Vagina (tissue), 2 donors: ENCODE data around the gene CIB2. TPM values are rescaled to one million over a fixed set of nuclear protein-coding genes. Genes with fewer than 3 reads are reported as not detected.

Source experiments
- DNase-seq, 2 donors: peaks; one replicate each; pipeline ENCODE4 v3.0.0-alpha.2; 2017; ENCODE audit errors: extremely low spot score in 2 of 2
- H3K27ac ChIP-seq: fragments of 200-600 bp; sonication (generic); one replicate; pipeline ENCODE4 v1.5.1; 2019
- H3K27me3 ChIP-seq: fragments of 200-600 bp; sonication (generic); one replicate; pipeline ENCODE4 v1.5.1; 2019
- H3K36me3 ChIP-seq, 2 donors: fragments of 200-600 bp; sonication (generic); one replicate each; pipeline ENCODE4 v1.5.1; 2017 to 2019
- H3K4me1 ChIP-seq: fragments of 200-600 bp; sonication (generic); one replicate; pipeline ENCODE4 v1.5.1; 2019
- H3K4me3 ChIP-seq, 2 donors: fragments of 200-600 bp; sonication (generic); 1 replicate in 1 of 2; 2 replicates in 1 of 2; pipeline ENCODE4 v1.5.1; 2016 to 2019
- H3K9me3 ChIP-seq: fragments of 200-600 bp; sonication (generic); one replicate; pipeline ENCODE4 v1.5.1; 2019
- POLR2A ChIP-seq, 2 donors: fragments of 450-650 bp; IDR thresholded peaks; one replicate each; pipeline ENCODE4 v1.6.1; 2017; ENCODE audit warnings: antibody characterized with exemption in 2 of 2, mild to moderate bottlenecking in 2 of 2, moderate library complexity in 2 of 2
- POLR2AphosphoS5 ChIP-seq, 2 donors: sonication (generic); formaldehyde crosslinking; IDR thresholded peaks; one replicate each; pipeline ENCODE4 v1.9.0; 2017; ENCODE audit warnings: antibody characterized with exemption in 2 of 2, mild to moderate bottlenecking in 2 of 2, low read depth in 1 of 2; ENCODE audit not compliant: insufficient read depth in 1 of 2
- intact Hi-C: fragments of 100-400 bp; cut with DNase I; formaldehyde crosslinking; loops from one replicate; pipeline ENCODE4 v1.15.1; 2023
- total RNA-seq: library from RNA; depleted of rRNA; stranded (reverse); fragments of >200 nt; gene quantifications from one replicate; pipeline ENCODE4 v1.2.3, GENCODE V29; 2016
- TF ChIP-seq, protein P1 (sequence below), 3 experiments: fragments of 450-650 bp in 2 of 3; fragments of 200-600 bp in 1 of 3; sonication (generic) in 1 of 3; IDR thresholded peaks; one replicate each; pipeline ENCODE4 v1.5.1; 2017 to 2019; ENCODE audit warnings: antibody characterized with exemption in 3 of 3, mild to moderate bottlenecking in 2 of 3, moderate library complexity in 2 of 3

Gene CIB2
- total RNA-seq, 1 donor from 2014 or later: 13.0 TPM

DNA sequence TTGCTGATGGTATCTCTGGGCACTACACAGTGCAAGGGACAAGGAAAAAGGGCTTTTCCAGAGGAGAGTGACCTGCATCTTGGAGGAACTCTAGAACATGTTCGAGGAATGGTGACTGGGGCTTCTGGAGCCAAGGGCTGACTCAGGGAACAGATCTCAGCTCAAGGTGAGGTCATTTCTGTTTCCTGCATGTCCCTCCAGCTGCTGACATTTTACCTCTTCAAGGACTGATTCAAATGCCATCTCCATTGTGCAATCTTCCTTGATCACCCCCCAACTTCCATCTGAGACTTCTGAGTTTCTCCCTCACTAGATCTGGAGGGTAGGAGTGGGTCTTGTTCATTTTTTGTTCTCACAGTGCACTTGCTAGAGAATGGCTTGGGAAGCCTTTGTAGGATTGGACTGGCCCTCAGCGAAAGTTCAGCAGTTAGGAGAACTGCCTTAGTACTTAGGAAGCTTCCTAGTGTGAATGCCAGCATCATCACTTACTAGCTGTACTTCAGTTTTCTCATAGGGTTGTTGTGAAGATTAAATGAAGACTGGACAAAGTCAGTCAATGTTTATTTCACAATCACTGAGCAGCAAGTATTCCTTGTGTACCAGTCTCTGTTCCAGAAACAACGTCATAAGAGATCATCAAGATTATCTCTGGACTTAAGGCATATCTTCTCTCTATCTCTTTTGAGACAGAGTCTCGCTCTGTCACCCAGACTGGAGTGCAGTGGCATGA, 15.3 kb upstream of the CIB2 start:
- Histone ChIP-seq H3K36me3 (no peaks in the 10 kb centered on the region), H3K27me3 (no peaks in the 10 kb centered on the region), H3K9me3 (no peaks in the 10 kb centered on the region), H3K4me1 (peaks cover 29% of the 10 kb centered on the region), H3K27ac (no peak overlapping the region), H3K4me3 (no peak overlapping the region)
- TF ChIP-seq POLR2AphosphoS5 (IDR thresholded peaks at IDR 0.05; ENCODE audit: insufficient read depth in 1 of 2, low read depth in 1 of 2) (no peak), POLR2A (IDR thresholded peaks at IDR 0.05) (no peak)
- TF ChIP-seq, protein P1, sequence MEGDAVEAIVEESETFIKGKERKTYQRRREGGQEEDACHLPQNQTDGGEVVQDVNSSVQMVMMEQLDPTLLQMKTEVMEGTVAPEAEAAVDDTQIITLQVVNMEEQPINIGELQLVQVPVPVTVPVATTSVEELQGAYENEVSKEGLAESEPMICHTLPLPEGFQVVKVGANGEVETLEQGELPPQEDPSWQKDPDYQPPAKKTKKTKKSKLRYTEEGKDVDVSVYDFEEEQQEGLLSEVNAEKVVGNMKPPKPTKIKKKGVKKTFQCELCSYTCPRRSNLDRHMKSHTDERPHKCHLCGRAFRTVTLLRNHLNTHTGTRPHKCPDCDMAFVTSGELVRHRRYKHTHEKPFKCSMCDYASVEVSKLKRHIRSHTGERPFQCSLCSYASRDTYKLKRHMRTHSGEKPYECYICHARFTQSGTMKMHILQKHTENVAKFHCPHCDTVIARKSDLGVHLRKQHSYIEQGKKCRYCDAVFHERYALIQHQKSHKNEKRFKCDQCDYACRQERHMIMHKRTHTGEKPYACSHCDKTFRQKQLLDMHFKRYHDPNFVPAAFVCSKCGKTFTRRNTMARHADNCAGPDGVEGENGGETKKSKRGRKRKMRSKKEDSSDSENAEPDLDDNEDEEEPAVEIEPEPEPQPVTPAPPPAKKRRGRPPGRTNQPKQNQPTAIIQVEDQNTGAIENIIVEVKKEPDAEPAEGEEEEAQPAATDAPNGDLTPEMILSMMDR (IDR thresholded peaks at IDR 0.05): no peak
- intact Hi-C loops: no loop called here
- DNase-seq: no peak

- intact Hi-C loops: no loop called here
- TF ChIP-seq POLR2A (IDR thresholded peaks at IDR 0.05) (no peak), POLR2AphosphoS5 (IDR thresholded peaks at IDR 0.05; ENCODE audit: insufficient read depth in 1 of 2, low read depth in 1 of 2) (no peak)
- TF ChIP-seq, protein P1 (IDR thresholded peaks at IDR 0.05): no peak
- no peaks in the 10 kb centered on the region for H3K9me3 ChIP-seq
- no peak overlapping the region for H3K27ac ChIP-seq
- no peak for DNase-seq
- no peaks in the 10 kb centered on the region for H3K36me3 ChIP-seq
- no peaks in the 10 kb centered on the region for H3K27me3 ChIP-seq
- no peak overlapping the region for H3K4me3 ChIP-seq
- no peaks in the 10 kb centered on the region for H3K4me1 ChIP-seq
Measured at GRCh38 chr15:78142332-78142731, 11.1 kb upstream of the CIB2 start.

DNA sequence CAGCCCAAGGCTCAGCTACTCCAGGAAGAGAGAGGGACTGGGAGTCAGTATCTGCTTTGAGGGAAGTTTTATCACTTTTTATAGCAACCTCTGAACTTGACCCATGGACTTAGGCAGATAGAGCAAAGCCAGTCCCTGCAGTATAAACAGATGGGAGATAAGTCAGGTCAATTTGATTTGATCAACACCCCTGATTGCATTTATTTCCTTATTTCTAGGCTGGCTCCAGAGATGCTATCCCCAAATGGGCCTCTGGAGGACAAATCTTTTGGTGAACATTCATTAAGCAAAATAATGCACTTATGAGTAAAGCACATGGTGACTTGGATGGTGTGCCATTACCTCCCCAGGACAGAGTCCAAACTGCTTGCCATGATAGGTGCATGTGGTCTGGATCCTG, 9.0 kb upstream of the CIB2 start:
- Histone ChIP-seq H3K4me3 (no peak overlapping the region), H3K27me3 (no peaks in the 10 kb centered on the region), H3K27ac (no peak overlapping the region), H3K36me3 (no peaks in the 10 kb centered on the region), H3K9me3 (no peaks in the 10 kb centered on the region), H3K4me1 (peaks cover 6% of the 10 kb centered on the region)
- TF ChIP-seq POLR2AphosphoS5 (IDR thresholded peaks at IDR 0.05; ENCODE audit: insufficient read depth in 1 of 2, low read depth in 1 of 2) (no peak), POLR2A (IDR thresholded peaks at IDR 0.05) (no peak)
- TF ChIP-seq, protein P1 (IDR thresholded peaks at IDR 0.05): no peak
- no peak for DNase-seq
- intact Hi-C loops: no loop called here

DNA sequence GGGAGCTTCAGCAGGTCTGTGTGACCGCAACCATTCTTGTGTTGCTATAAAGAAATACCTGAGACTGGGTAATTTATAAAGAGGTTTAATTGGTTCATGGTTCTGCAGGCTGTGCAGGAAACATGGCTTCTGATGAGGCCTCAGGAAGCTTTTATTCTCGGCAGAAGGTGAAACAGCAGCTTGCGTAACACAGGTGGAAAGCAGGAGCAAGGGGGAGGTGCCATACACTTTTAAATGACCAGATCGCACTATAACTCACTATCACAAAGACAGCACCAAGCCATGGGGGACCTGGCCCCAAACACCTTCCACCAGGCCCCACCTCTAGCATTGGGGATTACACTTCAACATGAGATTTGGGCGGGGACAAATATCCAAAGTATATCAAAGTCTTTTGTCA, 8.3 kb upstream of the CIB2 start:
- H3K27ac ChIP-seq: no peak overlapping the region
- no peaks in the 10 kb centered on the region for H3K36me3 ChIP-seq
- H3K4me3 ChIP-seq: no peak overlapping the region
- intact Hi-C loops: loop anchor here (10.0 kb wide), 1 partner anchor 285 kb away; no protein-coding TSS in a partner anchor
- peak in 1 of 2 donors; percentile 20 for DNase-seq
- H3K4me1 ChIP-seq: peaks cover 6% of the 10 kb centered on the region
- H3K27me3 ChIP-seq: no peaks in the 10 kb centered on the region
- H3K9me3 ChIP-seq: no peaks in the 10 kb centered on the region
- TF ChIP-seq POLR2A (IDR thresholded peaks at IDR 0.05): no peak
- TF ChIP-seq, protein P1 (IDR thresholded peaks at IDR 0.05): no peak

DNA sequence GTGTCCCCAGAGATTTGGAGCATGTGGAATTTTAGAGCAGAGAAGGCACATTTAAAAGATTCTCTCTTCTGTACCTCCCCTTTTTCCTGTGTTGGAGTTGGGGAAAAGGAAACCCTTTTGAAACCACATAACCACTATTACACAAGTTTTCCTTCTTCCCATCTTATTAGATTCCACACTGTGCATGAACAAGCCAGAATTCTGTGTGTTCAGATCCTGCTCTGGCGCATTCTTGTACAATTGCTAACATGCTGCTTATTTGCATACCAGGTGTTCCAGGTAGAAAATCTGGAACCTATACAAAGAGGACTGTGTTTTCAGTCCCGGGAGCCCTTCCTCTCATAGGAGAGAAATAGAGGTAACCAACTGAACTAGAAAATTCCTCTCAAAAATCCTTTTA, 2.6 kb upstream of the CIB2 start:
- intact Hi-C loops: loop anchor here (10.0 kb wide), 1 partner anchor 291 kb away; no protein-coding TSS in a partner anchor
- DNase-seq: no peak
- TF ChIP-seq, protein P1 (IDR thresholded peaks at IDR 0.05): no peak
- TF ChIP-seq POLR2AphosphoS5 (IDR thresholded peaks at IDR 0.05; ENCODE audit: insufficient read depth in 1 of 2, low read depth in 1 of 2): peak in 1 of 2 donors; percentile 73
- no peak for TF ChIP-seq POLR2A (IDR thresholded peaks at IDR 0.05)
- Histone ChIP-seq H3K36me3 (no peaks in the 10 kb centered on the region), H3K27me3 (no peaks in the 10 kb centered on the region), H3K4me3 (no peak overlapping the region), H3K4me1 (peaks cover 25% of the 10 kb centered on the region), H3K9me3 (no peaks in the 10 kb centered on the region), H3K27ac (no peak overlapping the region)
